ENCODE results near the gene KRTAP10-11. TPM values are rescaled to one million over a fixed set of nuclear protein-coding genes. Genes with fewer than 3 reads are reported as not detected.
"Not testable (repeated sequence)": the region's sequence is repeated elsewhere in the genome, so short reads cannot be mapped to it uniquely, and the experiment has no call there.

Gene KRTAP10-11
- total and polyA plus RNA-seq, 9 donors, result not detected

DNA sequence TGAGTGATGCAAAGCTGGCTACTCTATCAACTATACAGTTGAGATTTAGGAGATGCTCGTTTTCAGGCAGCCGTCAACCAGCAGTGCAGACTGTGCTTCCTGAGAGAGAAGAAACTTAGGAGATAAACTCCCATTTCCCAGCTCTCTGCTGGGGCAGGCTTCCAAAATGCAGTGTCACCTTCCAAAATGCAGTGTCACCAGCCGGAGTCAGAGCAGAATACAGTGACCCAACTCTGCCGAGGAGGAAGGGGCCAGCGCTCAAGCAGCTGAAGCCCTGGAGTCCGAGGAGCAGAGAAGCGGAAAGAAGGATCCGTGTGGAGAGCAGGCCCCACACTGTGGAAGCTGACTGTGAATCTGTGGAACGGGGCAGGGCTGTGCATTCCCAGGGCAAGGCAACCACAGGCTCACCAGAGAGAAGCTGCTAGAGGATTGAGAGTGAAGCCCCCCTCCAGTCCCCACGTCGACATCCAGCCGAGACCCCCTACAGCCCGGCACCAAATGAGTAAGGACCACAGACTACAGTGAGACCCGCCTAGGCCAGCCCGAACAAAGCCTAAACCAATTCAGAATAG lies 36.5 kb downstream of the KRTAP10-11 start:
- H3K9me3 ChIP-seq, result no peaks in the 10 kb centered on the region
- DNase-seq, result no peak
- intact Hi-C loops (cut with DNase I), result no loop called here
- H3K36me3 ChIP-seq, result no peaks in the 10 kb centered on the region
- H3K4me1 ChIP-seq (ENCODE audit: insufficient read depth), result no peaks in the 10 kb centered on the region
- no peak overlapping the region for H3K27ac ChIP-seq
- no peaks in the 10 kb centered on the region for H3K27me3 ChIP-seq
- no peak overlapping the region for H3K4me3 ChIP-seq
- WGBS, 3 donors, result 76 to 82% (median 76%) methylated on average over 15 of the region's 15 CpGs
- TF ChIP-seq POLR2A (IDR thresholded peaks at IDR 0.05) (no peak), EP300 (IDR thresholded peaks at IDR 0.05) (no peak)
- TF ChIP-seq, protein P1, sequence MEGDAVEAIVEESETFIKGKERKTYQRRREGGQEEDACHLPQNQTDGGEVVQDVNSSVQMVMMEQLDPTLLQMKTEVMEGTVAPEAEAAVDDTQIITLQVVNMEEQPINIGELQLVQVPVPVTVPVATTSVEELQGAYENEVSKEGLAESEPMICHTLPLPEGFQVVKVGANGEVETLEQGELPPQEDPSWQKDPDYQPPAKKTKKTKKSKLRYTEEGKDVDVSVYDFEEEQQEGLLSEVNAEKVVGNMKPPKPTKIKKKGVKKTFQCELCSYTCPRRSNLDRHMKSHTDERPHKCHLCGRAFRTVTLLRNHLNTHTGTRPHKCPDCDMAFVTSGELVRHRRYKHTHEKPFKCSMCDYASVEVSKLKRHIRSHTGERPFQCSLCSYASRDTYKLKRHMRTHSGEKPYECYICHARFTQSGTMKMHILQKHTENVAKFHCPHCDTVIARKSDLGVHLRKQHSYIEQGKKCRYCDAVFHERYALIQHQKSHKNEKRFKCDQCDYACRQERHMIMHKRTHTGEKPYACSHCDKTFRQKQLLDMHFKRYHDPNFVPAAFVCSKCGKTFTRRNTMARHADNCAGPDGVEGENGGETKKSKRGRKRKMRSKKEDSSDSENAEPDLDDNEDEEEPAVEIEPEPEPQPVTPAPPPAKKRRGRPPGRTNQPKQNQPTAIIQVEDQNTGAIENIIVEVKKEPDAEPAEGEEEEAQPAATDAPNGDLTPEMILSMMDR (IDR thresholded peaks at IDR 0.05), result no peak

DNA sequence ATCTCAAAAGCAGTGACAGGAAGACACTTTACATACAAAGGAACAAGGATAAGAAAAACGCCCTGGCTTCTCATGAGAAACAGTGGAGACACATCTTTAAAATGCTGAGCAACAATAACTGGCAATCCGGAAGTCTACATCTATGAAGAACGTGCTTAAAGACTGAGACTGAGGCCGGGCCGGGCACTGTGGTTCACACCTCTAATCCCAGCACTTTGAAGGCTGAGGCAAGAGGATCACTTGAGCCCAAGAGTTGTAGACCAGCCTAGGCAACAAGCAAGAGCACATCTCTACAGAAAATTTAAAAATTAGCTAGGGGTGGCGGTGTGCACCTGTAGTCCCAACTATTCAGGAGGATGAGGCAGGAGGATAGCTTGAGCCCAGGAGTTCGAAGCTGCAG lies 37.9 kb downstream of the KRTAP10-11 start:
- Histone ChIP-seq H3K27ac (no peak overlapping the region), H3K36me3 (no peaks in the 10 kb centered on the region), H3K27me3 (no peaks in the 10 kb centered on the region), H3K9me3 (no peaks in the 10 kb centered on the region), H3K4me1 (ENCODE audit: insufficient read depth) (no peaks in the 10 kb centered on the region), H3K4me3 (no peak overlapping the region)
- intact Hi-C loops (cut with DNase I), result no loop called here
- WGBS, 3 donors, result 68 to 81% (median 73%) methylated on average over 7 of the region's 7 CpGs
- DNase-seq, result no peak
- TF ChIP-seq, protein P1 (IDR thresholded peaks at IDR 0.05), result no peak
- no peak for TF ChIP-seq EP300 (IDR thresholded peaks at IDR 0.05)
- no peak for TF ChIP-seq POLR2A (IDR thresholded peaks at IDR 0.05)

DNA sequence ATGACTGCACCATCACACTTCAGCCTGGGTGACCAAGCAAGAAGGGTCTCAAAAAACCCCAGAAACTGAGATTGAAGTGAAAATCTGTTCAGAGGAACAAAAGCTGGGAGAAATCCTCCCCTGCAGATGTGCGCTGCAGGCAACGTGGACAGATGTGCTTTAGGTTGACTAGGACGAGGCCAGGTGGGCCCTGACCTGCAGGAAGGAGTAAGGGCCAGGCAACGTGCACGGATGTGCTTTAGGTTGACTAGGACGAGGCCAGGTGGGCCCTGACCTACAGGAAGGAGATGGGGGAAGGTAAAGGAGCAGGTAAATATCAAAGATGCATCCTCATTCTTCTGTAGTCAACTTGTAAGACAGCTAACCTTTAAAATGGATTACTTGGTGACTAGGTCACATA lies 38.3 kb downstream of the KRTAP10-11 start:
- Histone ChIP-seq H3K4me3 (no peak overlapping the region), H3K9me3 (no peaks in the 10 kb centered on the region), H3K4me1 (ENCODE audit: insufficient read depth) (no peaks in the 10 kb centered on the region), H3K27me3 (no peaks in the 10 kb centered on the region), H3K36me3 (no peaks in the 10 kb centered on the region), H3K27ac (no peak overlapping the region)
- TF ChIP-seq, protein P1 (IDR thresholded peaks at IDR 0.05), result no peak
- no peak for TF ChIP-seq POLR2A (IDR thresholded peaks at IDR 0.05)
- no peak for TF ChIP-seq EP300 (IDR thresholded peaks at IDR 0.05)
- intact Hi-C loops (cut with DNase I), result no loop called here
- no peak for DNase-seq
- WGBS, 3 donors, result 62 to 79% (median 69%) methylated on average over 6 of the region's 6 CpGs

DNA sequence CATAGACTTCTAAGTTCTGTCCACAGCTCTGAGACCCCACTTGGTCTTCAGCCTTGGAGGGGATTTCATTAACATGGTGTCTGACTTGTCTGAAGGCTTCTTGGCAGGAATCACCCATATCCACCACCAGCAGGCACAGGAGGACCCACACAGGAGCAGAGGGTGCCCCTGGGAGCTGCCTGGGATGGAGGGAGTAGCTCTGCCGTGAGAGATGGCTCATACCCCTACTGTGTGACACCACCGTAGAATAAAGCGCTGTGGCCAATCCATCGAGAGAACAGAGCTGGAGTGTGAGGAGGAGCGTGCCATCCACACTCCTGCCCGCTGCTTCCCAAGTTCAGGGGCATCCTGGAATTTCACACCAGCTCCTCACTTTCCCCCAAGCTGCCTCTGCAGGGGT lies 38.8 kb downstream of the KRTAP10-11 start:
- H3K9me3 ChIP-seq; H3K27ac ChIP-seq; DNase-seq; intact Hi-C loops (cut with DNase I); H3K4me3 ChIP-seq; H3K4me1 ChIP-seq (ENCODE audit: insufficient read depth); H3K27me3 ChIP-seq; H3K36me3 ChIP-seq: not testable (repeated sequence)
- 84 to 92% (median 90%) methylated on average over 6 of the region's 6 CpGs for WGBS, 3 donors

DNA sequence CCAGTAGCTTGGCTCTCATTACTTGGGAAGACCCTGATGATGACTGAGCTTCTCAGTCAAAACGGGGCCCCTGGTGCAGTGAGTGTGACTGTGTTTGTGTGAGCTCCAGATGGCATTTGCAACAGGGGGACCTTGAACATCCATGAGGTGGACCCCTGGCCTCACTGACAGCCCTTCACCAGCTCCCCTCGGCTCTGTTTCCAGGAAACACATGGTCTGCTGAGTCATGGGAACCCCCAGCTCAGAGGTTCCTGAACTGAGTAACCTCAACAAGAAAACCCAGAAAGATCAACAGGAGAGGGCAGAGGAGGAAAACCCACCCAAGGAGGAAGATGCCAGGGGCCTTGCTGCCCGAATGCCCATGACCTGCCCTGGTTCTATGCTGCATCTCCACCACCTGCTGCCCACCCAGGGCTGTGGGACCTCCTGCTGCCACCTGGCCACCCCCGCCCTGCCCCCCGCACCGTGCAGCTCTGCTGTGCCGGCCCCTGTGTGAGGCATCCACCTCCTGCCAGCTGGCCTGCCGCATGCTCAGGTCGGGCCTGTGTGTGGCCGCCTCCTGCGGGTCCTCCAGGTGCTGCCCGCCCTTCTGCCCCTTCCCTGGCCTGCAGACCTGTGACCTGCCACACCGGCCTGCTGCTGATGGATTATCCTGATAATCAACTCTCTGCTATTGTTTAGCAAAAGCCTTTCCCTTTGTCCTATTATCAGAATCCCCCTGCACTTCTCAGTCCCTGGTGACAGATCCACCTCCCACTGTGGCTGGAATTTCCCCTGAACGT lies 40.0 kb downstream of the KRTAP10-11 start:
- no peak for DNase-seq
- H3K4me3 ChIP-seq, result no peak overlapping the region
- H3K36me3 ChIP-seq, result no peaks in the 10 kb centered on the region
- TF ChIP-seq EP300 (IDR thresholded peaks at IDR 0.05) (no peak), POLR2A (IDR thresholded peaks at IDR 0.05) (no peak)
- TF ChIP-seq, protein P1 (IDR thresholded peaks at IDR 0.05), result no peak
- intact Hi-C loops (cut with DNase I), result no loop called here
- no peaks in the 10 kb centered on the region for H3K9me3 ChIP-seq
- 34 to 42% (median 37%) methylated on average over 13 to 14 of the region's 14 CpGs for WGBS, 3 donors
- H3K27me3 ChIP-seq, result no peaks in the 10 kb centered on the region
- H3K27ac ChIP-seq, result no peak overlapping the region
- H3K4me1 ChIP-seq (ENCODE audit: insufficient read depth), result no peaks in the 10 kb centered on the region
